ENCODE results near the gene GSTCD.

Gene GSTCD

DNA sequence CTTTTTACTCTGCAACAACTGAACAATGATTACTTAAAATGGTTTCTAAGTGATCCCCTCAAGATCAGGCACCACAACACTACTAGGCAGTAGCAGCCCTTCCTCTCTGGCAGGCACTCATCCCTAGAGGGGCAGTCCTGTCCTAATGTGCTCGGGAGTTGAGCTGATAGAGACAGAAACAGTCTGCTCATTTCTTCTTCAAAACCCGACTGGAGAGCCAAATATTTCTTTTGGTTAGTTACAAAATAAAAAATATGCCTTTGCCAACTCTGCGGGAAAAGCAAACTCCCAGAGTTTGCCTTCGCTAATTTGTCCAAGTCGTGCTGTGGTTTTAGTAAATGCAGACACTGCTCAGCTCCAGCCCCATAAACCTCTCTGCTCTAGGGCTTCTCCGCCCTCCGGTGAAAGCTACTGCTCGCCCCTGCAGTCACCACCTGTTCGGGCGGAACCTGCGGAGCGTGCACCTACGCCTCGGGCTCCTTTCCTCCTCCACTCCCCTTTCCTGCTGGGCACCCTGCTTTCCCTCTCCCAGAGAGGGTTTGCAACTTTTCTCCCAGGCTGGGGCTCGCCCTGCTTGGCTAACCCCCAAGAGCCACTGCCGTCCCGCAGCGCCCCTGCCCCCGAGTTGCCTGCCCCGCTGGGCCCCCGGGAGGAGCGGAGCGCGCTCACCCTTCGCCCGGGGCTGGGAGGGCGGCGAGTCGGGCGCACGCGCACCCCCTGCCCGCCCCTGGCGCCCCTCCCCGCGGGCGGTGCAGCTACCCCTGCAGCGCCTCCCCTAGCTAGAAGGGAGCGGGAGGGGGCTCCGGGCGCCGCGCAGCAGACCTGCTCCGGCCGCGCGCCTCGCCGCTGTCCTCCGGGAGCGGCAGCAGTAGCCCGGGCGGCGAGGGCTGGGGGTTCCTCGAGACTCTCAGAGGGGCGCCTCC lies 186.3 kb downstream of the GSTCD start, which contains the start of gene NPNT:
Gene NPNT, plus strand, starts transcription at position 812 of the 923 bp plus-strand sequence. CDS start 182 bp downstream, outside the sequence.
- no peak for DNase-seq (ENCODE audit: low spot score)

DNA sequence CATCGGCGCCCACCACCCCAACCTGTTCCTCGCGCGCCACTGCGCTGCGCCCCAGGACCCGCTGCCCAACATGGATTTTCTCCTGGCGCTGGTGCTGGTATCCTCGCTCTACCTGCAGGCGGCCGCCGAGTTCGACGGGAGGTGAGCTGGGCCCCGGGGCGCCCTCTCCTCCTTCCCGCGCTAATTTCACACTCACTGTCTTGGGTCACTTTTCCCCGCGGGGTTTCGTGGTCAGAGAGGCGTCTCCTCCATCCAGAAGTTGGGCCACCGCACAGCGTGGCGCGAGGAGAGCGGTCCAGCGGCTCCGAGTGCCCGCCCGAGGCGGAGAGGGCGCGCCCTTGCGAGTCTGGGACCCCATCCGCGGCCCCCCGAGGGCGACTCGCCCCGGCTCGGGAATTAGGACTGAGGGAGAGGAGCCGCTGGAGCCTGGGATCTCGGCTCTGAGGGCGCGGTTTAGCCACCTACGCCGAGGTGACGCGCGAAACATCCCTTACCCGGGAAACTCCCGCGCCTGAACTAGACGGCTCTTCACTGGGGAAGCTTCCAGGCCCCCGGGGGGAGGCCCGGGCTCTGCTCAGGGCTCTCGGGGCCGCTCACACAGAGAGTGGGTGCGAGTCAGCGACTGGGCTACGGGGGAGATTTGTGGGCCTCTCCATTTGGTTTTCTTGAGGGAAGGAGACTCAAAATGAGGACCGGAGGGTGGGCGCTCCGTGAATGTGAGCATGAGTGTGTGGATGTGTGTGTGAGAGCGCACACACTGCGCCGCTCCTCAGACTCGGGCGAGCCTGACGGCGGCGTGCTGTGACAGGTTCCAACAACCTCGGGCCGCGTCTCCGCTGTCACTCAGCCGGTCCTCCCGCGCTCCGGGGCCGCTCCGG lies 187.2 kb downstream of the GSTCD start:
- peak; percentile 11 for DNase-seq (ENCODE audit: low spot score)

DNA sequence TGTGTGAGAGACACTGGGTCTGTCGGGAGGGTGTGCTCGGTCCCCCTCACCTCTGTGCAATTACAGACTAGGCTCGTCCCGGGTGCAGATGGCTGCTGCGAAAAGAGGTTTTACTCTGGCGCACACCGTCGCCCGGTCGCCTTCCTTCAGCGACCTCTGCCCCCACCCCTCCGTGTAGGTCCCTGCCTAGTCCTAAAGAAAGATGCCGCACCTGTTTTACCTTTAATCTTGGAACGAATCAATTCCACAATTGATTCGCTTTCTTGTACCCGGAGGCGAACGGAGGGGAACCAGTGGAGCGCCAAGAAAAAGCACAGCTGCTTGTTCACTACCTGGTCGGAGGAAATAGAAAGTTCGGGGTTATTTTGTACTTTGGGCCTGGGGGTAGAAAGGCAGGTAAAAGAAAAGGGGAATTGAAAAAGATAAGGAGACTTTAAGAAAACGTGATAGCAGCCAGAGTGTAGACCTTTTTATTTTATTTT lies 187.9 kb downstream of the GSTCD start:
- DNase-seq (ENCODE audit: low spot score), result peak; percentile 23
